HFFc6 (cell line): ENCODE data around the gene NBPF3. TPM values are rescaled to one million over a fixed set of nuclear protein-coding genes. Genes with fewer than 3 reads are reported as not detected.
"Not testable (repeated sequence)": the region's sequence is repeated elsewhere in the genome, so short reads cannot be mapped to it uniquely, and the experiment has no call there.

ENCODE experiments used
- DNase-seq: peaks from one replicate; pipeline ENCODE4 v3.0.0-alpha.2; 2018
- H3K27ac Mint-ChIP-seq: 2 replicates; pipeline ENCODE4 v1.8.0; 2020; ENCODE audit warnings: mild to moderate bottlenecking, mixed read lengths
- H3K27me3 Mint-ChIP-seq: 2 replicates; pipeline ENCODE4 v1.8.0; 2021; ENCODE audit warnings: mild to moderate bottlenecking, moderate library complexity, mixed read lengths; ENCODE audit not compliant: insufficient read depth
- H3K36me3 Mint-ChIP-seq: 2 replicates; pipeline ENCODE4 v1.8.0; 2021; ENCODE audit warnings: low read depth, mixed read lengths
- H3K4me1 Mint-ChIP-seq: 2 replicates; pipeline ENCODE4 v1.8.0; 2020; ENCODE audit warnings: low read depth, mixed read lengths
- H3K4me3 Mint-ChIP-seq: 2 replicates; pipeline ENCODE4 v1.8.0; 2020; ENCODE audit warnings: mild to moderate bottlenecking, moderate library complexity, mixed read lengths
- H3K9me3 Mint-ChIP-seq: 2 replicates; pipeline ENCODE4 v1.8.0; 2020; ENCODE audit warnings: mild to moderate bottlenecking, mixed read lengths
- long read RNA-seq: library from polyadenylated mRNA; unstranded; transcript quantifications from one replicate; pipeline ENCODE4 v2.0.0, GENCODE V29; 2019
- total RNA-seq, 6 experiments: library from RNA; stranded (reverse); fragmentation: NEBNext Ultra II Directional; extraction: Animal tissue kit (Norgen Biotek cat#: 25700); gene quantifications; 2 replicates in 1 of 6; 3 replicates in 5 of 6; pipeline ENCODE4 v1.2.3, GENCODE V29; 2021
- TF ChIP-seq, protein P1 (sequence below): fragments of 200-600 bp; sonication (generic); IDR thresholded peaks from 2 replicates; pipeline ENCODE4 v1.5.0; 2021; ENCODE audit warnings: antibody characterized with exemption, mild to moderate bottlenecking

Gene NBPF3, protein sequence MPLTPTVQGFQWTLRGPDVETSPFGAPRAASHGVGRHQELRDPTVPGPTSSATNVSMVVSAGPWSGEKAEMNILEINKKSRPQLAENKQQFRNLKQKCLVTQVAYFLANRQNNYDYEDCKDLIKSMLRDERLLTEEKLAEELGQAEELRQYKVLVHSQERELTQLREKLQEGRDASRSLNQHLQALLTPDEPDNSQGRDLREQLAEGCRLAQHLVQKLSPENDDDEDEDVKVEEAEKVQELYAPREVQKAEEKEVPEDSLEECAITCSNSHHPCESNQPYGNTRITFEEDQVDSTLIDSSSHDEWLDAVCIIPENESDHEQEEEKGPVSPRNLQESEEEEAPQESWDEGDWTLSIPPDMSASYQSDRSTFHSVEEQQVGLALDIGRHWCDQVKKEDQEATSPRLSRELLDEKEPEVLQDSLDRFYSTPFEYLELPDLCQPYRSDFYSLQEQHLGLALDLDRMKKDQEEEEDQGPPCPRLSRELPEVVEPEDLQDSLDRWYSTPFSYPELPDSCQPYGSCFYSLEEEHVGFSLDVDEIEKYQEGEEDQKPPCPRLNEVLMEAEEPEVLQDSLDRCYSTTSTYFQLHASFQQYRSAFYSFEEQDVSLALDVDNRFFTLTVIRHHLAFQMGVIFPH
- total RNA-seq, result 10 to 100 TPM; 14.0 to 20.7 (median 18.2) TPM
- long read RNA-seq, partial matches to known transcripts, result 3 of 15 reads
- long read RNA-seq, other reads (novel, unspliced or antisense), result 10 of 15 reads

DNA sequence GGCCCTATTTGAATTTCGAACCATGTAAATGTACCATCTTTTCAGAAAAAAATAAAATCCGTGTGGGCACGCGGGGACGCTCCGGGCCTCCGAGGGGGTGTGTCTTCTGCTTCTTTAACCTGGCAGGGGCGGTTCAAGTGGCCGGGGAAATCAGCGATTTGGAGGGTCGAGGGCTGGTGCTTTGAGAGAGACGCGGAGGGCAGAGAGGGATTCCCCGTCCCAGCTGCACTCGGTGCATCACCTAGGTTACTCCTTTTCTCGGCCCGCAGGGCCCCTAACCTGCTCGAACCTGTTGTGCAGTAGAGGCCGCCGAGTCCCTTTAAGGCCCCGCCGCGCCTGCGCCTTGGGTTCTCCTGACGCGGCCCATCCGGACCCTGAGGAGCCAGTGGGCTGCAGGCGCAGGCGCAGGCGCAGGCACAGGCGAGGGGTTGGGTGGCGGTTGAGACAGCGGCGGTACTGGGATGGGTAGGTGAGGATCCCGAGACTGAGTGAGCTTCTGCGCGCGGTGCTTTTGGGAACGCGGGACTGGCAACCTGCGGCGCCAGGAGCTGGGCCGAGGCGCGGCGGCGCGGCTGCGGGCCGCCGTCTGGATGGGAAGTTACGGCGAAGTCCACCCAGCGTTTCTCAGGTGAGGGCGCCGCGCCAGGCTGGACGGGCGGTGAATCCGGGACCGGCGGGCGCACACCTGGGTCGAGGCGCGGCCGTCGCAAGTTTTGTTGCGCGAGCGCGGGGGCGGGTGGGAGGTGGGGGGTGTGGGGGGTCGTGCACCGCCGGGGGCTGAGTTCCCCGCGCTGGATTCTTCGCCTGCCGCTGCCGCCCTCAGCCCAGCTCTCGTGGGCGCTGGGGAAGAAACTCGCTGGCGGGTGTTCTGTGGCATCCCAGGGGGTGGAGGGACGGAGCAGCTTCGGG lies at the start of gene NBPF3:
TSS of gene NBPF3 (plus strand) at position 417 of the 909 bp plus-strand sequence. CDS start 4,950 bp downstream, outside the sequence.
- peak; percentile 76 for DNase-seq
- peak within 1 kb of the TSS; percentile 86 for H3K27ac Mint-ChIP-seq
- peak within 1 kb of the TSS; percentile 92 for H3K4me3 Mint-ChIP-seq
- H3K27me3 Mint-ChIP-seq, result no peaks in the 10 kb centered on the region; the same call in 1 of the 2 replicates
- peaks cover 22% of the 10 kb centered on the region for H3K4me1 Mint-ChIP-seq
- peaks cover 6% of the 10 kb centered on the region for H3K36me3 Mint-ChIP-seq
- TF ChIP-seq, protein P1, sequence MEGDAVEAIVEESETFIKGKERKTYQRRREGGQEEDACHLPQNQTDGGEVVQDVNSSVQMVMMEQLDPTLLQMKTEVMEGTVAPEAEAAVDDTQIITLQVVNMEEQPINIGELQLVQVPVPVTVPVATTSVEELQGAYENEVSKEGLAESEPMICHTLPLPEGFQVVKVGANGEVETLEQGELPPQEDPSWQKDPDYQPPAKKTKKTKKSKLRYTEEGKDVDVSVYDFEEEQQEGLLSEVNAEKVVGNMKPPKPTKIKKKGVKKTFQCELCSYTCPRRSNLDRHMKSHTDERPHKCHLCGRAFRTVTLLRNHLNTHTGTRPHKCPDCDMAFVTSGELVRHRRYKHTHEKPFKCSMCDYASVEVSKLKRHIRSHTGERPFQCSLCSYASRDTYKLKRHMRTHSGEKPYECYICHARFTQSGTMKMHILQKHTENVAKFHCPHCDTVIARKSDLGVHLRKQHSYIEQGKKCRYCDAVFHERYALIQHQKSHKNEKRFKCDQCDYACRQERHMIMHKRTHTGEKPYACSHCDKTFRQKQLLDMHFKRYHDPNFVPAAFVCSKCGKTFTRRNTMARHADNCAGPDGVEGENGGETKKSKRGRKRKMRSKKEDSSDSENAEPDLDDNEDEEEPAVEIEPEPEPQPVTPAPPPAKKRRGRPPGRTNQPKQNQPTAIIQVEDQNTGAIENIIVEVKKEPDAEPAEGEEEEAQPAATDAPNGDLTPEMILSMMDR, result no peak
- H3K9me3 Mint-ChIP-seq, result no peaks in the 10 kb centered on the region

DNA sequence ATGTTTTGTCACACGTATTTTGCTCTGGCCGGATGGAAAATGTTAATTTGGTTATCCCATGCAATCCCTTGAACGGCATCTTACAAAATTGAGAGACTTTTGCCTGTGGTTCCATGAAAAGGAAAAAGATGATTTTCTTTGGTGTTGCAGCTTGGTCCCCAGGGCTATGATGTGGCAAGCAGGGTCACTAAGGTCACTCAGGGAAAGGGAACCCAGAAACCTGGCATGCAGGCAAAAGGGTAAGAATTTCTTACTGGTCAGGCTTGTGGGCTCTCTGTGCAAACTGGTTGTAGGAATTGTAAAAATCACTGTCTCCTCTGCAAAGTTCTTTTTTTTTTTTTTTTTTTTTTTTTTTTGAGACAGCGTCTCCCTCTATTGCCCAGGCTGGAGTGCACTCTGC lies 48.4 kb upstream of the NBPF3 start:
- Mint-ChIP-seq H3K9me3 (no peaks in the 10 kb centered on the region), H3K36me3 (no peaks in the 10 kb centered on the region), H3K4me1 (no peaks in the 10 kb centered on the region), H3K27me3 (peaks cover 36% of the 10 kb centered on the region), H3K27ac (no peak overlapping the region), H3K4me3 (no peak overlapping the region)
- TF ChIP-seq, protein P1, result no peak
- DNase-seq, result no peak

DNA sequence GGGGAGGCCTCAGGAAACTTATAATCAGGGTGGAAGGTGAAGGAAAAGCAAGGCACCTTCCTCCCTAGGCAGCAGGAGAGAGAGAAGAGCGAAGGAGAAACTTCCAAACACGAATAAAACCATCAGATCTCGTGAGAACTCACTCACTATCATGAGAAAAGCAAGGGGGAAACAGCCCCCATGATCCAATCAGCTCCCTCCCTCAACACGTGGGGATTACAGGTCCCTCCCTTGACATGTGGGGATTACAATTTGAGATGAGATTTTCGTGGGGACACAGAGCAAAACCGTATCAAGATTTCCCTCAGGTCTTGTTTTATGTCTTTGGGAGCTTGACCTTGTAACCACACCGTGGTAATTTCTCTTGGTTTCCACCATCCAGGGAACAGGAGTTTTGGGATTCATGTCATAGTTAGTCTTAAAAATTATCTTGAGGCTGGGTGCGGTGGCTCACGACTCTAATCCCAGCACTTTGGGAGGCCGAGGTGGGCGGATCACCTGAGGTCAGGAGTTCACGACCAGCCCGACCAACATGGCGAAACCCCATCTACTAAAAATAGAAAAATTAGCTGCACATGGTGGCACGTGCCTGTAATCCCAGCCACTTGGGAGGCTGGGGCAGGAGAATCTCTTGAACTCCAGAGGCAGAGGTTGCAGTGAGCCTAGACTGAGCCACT lies 47.2 kb upstream of the NBPF3 start:
- H3K4me3 Mint-ChIP-seq, result no peak overlapping the region
- DNase-seq, result no peak
- H3K4me1 Mint-ChIP-seq, result no peaks in the 10 kb centered on the region
- TF ChIP-seq, protein P1, result no peak
- peaks cover 43% of the 10 kb centered on the region for H3K27me3 Mint-ChIP-seq
- no peaks in the 10 kb centered on the region for H3K36me3 Mint-ChIP-seq
- H3K9me3 Mint-ChIP-seq, result no peaks in the 10 kb centered on the region
- H3K27ac Mint-ChIP-seq, result no peak overlapping the region

DNA sequence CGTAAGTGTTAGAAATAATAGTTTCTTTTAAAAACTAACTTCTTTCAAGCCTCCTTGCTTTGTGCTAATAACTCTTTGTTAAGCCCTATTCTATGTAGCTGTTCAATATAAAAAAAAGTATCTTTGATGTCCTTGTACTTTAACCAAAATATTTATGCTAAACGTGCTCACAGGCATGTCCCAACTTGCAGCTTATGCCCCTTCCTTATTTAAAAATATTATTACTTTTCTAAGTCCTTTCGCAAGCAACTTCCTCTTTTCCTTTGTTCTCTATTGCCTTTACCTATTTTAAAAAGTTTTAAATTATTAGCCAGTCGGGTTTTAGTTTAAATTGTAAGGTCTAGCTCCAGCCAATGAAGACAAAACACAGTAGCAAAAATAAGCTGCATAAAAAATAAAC lies 43.4 kb upstream of the NBPF3 start:
- H3K4me3 Mint-ChIP-seq, result no peak overlapping the region
- no peaks in the 10 kb centered on the region for H3K4me1 Mint-ChIP-seq
- no peaks in the 10 kb centered on the region for H3K36me3 Mint-ChIP-seq
- H3K27me3 Mint-ChIP-seq, result peaks cover 47% of the 10 kb centered on the region
- H3K27ac Mint-ChIP-seq, result no peak overlapping the region
- DNase-seq, result no peak
- no peaks in the 10 kb centered on the region for H3K9me3 Mint-ChIP-seq
- TF ChIP-seq, protein P1, result no peak

DNA sequence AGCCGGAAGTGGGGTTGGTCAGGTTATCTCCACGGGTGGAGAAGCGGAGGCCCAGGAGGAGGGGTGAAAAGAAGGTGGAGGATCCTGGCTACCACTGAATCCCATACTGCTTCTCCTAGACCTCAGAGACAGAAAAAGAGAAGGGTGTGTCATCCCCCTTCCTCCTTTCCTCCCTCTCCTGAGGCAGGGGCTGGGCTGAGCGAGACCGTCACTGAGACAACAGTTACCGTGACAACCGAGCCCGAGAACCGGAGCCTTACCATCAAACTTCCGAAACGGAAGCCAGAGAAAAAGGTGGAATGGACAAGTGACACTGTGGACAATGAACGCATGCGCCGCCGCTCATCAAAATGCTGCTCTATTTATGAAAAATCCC lies 42.1 kb upstream of the NBPF3 start:
- 0 out of 2 replicates have a peak, but pooled peaks cover 4% of the 10 kb centered on the region for H3K36me3 Mint-ChIP-seq
- H3K9me3 Mint-ChIP-seq, result no peaks in the 10 kb centered on the region
- no peaks in the 10 kb centered on the region for H3K4me1 Mint-ChIP-seq
- no peak for DNase-seq
- no peak overlapping the region for H3K27ac Mint-ChIP-seq
- no peak overlapping the region for H3K4me3 Mint-ChIP-seq
- TF ChIP-seq, protein P1, result no peak
- H3K27me3 Mint-ChIP-seq, result peaks cover 42% of the 10 kb centered on the region

DNA sequence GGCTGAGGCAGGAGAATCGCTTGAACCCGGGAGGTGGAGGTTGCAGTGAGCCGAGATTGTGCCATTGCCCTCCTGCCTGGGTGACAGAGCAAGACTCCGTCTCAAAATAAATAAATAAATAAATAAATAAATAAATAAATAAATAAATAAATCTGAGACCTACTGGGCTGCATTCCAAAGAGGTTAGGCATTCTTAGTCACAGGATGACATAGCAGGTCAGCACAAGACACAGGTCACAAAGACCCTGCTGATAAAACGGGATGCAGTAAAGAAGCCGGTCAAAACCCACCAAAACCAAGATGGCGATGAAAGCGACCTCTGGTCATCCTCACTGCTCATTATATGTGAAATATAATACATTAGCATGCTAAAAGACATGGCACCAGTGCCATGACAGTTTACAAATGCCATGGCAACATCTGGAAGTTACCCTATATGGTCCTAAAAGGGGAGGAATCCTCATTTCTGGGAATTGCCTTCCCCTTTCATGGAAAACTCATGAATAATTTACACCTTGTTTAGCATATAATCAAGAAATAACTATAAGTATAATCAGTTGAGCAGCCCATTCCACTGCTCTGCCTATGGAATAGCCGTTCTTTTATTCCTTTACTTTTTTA lies 38.1 kb upstream of the NBPF3 start:
- not testable (repeated sequence) for H3K27ac Mint-ChIP-seq

More for the DNA sequence above, 38.1 kb upstream of the NBPF3 start:
- not testable (repeated sequence) for H3K36me3 Mint-ChIP-seq, H3K4me1 Mint-ChIP-seq, H3K4me3 Mint-ChIP-seq, H3K9me3 Mint-ChIP-seq, DNase-seq
- peaks cover 37% of the 10 kb centered on the region for H3K27me3 Mint-ChIP-seq
